DOHH2 (cell line): Measurements from ENCODE around the gene ALG12.

Experiments used
- H3F3A ChIP-seq: fragments of 200-600 bp; sonication (generic), shearing (Covaris generic); 2 replicates; pipeline ENCODE4 v1.6.0; 2016; ENCODE audit warnings: antibody characterized with exemption, mild to moderate bottlenecking; ENCODE audit not compliant: control insufficient read depth, insufficient read depth
- H3K27ac ChIP-seq: fragments of 200-600 bp; sonication (generic); 2 replicates; pipeline ENCODE4 v1.5.1; 2014; ENCODE audit warnings: low read depth, mild to moderate bottlenecking, low read length, moderate library complexity
- H3K27me3 ChIP-seq: fragments of 200-600 bp; sonication (generic); 2 replicates; pipeline ENCODE4 v1.6.1; 2014; ENCODE audit warnings: mild to moderate bottlenecking, low read length, mixed read lengths; ENCODE audit not compliant: control insufficient read depth
- H3K36me3 ChIP-seq: fragments of 200-600 bp; sonication (generic); 2 replicates; pipeline ENCODE4 v1.6.1; 2014; ENCODE audit warnings: mild to moderate bottlenecking, low read length, moderate library complexity, mixed read lengths; ENCODE audit not compliant: control insufficient read depth
- H3K4me1 ChIP-seq: fragments of 200-600 bp; sonication (generic); 2 replicates; pipeline ENCODE4 v1.6.1; 2014; ENCODE audit warnings: mild to moderate bottlenecking, low read length, mixed read lengths; ENCODE audit not compliant: control insufficient read depth
- H3K4me2 ChIP-seq: fragments of 200-600 bp; sonication (generic); 2 replicates; pipeline ENCODE4 v1.6.0; 2014; ENCODE audit warnings: mild to moderate bottlenecking, low read length, moderate library complexity
- H3K4me3 ChIP-seq: fragments of 200-600 bp; sonication (generic); 2 replicates; pipeline ENCODE4 v1.5.1; 2014; ENCODE audit warnings: mild to moderate bottlenecking, low read length, mixed read lengths
- H3K79me2 ChIP-seq: fragments of 200-600 bp; sonication (generic); 2 replicates; pipeline ENCODE4 v1.6.1; 2014; ENCODE audit warnings: mild to moderate bottlenecking, low read length, mixed read lengths; ENCODE audit not compliant: control insufficient read depth
- H3K9me2 ChIP-seq: fragments of 200-600 bp; sonication (generic); replicated peaks from 2 replicates; pipeline ENCODE4 v1.6.1; 2014; ENCODE audit warnings: mild to moderate bottlenecking, low read length, mixed read lengths; ENCODE audit not compliant: control insufficient read depth
- H3K9me3 ChIP-seq: fragments of 200-600 bp; sonication (generic); 2 replicates; pipeline ENCODE4 v1.6.1; 2014; ENCODE audit warnings: antibody characterized with exemption, low read length, mixed read lengths; ENCODE audit not compliant: control insufficient read depth, insufficient read depth
- H4K20me1 ChIP-seq: fragments of 200-600 bp; sonication (generic); 2 replicates; pipeline ENCODE4 v1.6.0; 2014; ENCODE audit warnings: low read depth, mild to moderate bottlenecking, antibody characterized with exemption, low read length, moderate library complexity; ENCODE audit not compliant: control insufficient read depth, insufficient read depth
- CTCF ChIP-seq: fragments of 200-600 bp; sonication (generic); IDR thresholded peaks from one replicate; pipeline ENCODE4 v1.5.1; 2014; ENCODE audit warnings: antibody characterized with exemption, mild to moderate bottlenecking, low read depth, low read length; ENCODE audit not compliant: poor library complexity, severe bottlenecking
- EZH2phosphoT487 ChIP-seq: fragments of 200-600 bp; sonication (generic); IDR thresholded peaks from 2 replicates; pipeline ENCODE4 v1.6.1; 2017; ENCODE audit warnings: borderline replicate concordance, mild to moderate bottlenecking, antibody characterized with exemption, low read length, moderate library complexity, mixed read lengths

The ALG12 gene

GRCh38 chr22:49884503-49885260 is 33.6 kb downstream of the ALG12 start:
- H3K9me3 ChIP-seq = no peaks in the 10 kb centered on the region
- no peaks in the 10 kb centered on the region for H3K9me2 ChIP-seq
- no peaks in the 10 kb centered on the region for H3K27me3 ChIP-seq
- H4K20me1 ChIP-seq = no peaks in the 10 kb centered on the region; the same call in 1 of the 2 replicates
- no peak overlapping the region for H3K4me2 ChIP-seq
- H3K79me2 ChIP-seq = peaks cover 96% of the 10 kb centered on the region
- TF ChIP-seq EZH2phosphoT487 = no peak
- no peak for TF ChIP-seq CTCF
- peaks cover 78% of the 10 kb centered on the region for H3K36me3 ChIP-seq
- H3F3A ChIP-seq = no peaks in the 10 kb centered on the region
- H3K4me3 ChIP-seq = no peak overlapping the region
- no peaks in the 10 kb centered on the region for H3K4me1 ChIP-seq
- H3K27ac ChIP-seq = no peak overlapping the region

- Histone ChIP-seq H3K4me2 (no peak overlapping the region), H3K79me2 (peaks cover 94% of the 10 kb centered on the region), H4K20me1 (no peaks in the 10 kb centered on the region; the same call in 1 of the 2 replicates), H3K27me3 (no peaks in the 10 kb centered on the region), H3K27ac (no peak overlapping the region), H3K4me3 (no peak overlapping the region), H3K9me3 (no peaks in the 10 kb centered on the region), H3K9me2 (no peaks in the 10 kb centered on the region), H3F3A (no peaks in the 10 kb centered on the region), H3K4me1 (no peaks in the 10 kb centered on the region), H3K36me3 (peaks cover 72% of the 10 kb centered on the region)
- TF ChIP-seq CTCF (no peak), EZH2phosphoT487 (no peak)
These were observed 34.2 kb downstream of the ALG12 start for GRCh38 chr22:49884075-49884474.

GRCh38 chr22:49883294-49883640 is 35.0 kb downstream of the ALG12 start:
- no peak overlapping the region for H3K4me3 ChIP-seq
- no peaks in the 10 kb centered on the region for H3K4me1 ChIP-seq
- no peaks in the 10 kb centered on the region for H3K27me3 ChIP-seq
- no peak overlapping the region for H3K4me2 ChIP-seq
- no peak overlapping the region for H3K27ac ChIP-seq
- peaks cover 64% of the 10 kb centered on the region for H3K36me3 ChIP-seq
- no peaks in the 10 kb centered on the region for H3K9me2 ChIP-seq
- H3K9me3 ChIP-seq = no peaks in the 10 kb centered on the region
- H4K20me1 ChIP-seq = no peaks in the 10 kb centered on the region; the same call in 1 of the 2 replicates
- H3F3A ChIP-seq = no peaks in the 10 kb centered on the region
- TF ChIP-seq CTCF (no peak), EZH2phosphoT487 (no peak)
- H3K79me2 ChIP-seq = peaks cover 95% of the 10 kb centered on the region
